ENCODE measurements around the gene CTDP1. TPM values are rescaled to one million over a fixed set of nuclear protein-coding genes. Genes with fewer than 3 reads are reported as not detected.

CTDP1 gene
- polyA plus RNA-seq, 1 experiment = 12.9 TPM

GRCh38 chr18:79634186-79634585 is 45.4 kb upstream of the CTDP1 start:
- TF ChIP-seq CTCF (IDR thresholded peaks at IDR 0.05; ENCODE audit: insufficient read depth, low read depth, low read length) = no peak
- no peak for DNase-seq (ENCODE audit: low read depth)
- ChIA-PET POLR2A (no interaction called here), CTCF (interaction anchor here (0.8 to 1.0 kb wide), 2 partner anchors 11 to 253 kb away, joined by 3 read pairs; no protein-coding TSS in a partner anchor)
- Histone ChIP-seq H3K27me3 (ENCODE audit: control insufficient read depth, insufficient read depth, low read length) (peaks cover 1% of the 10 kb centered on the region), H3K36me3 (ENCODE audit: control insufficient read depth, insufficient read depth, low read length) (no peaks in the 10 kb centered on the region), H3K4me3 (ENCODE audit: low read depth, low read length) (no peak overlapping the region)

- ChIA-PET POLR2A (no interaction called here), CTCF (interaction anchor here (0.8 to 1.0 kb wide), 2 partner anchors 10 to 254 kb away, joined by 3 read pairs; no protein-coding TSS in a partner anchor)
- DNase-seq (ENCODE audit: low read depth) = no peak
- Histone ChIP-seq H3K27me3 (ENCODE audit: control insufficient read depth, insufficient read depth, low read length) (peaks cover 1% of the 10 kb centered on the region), H3K4me3 (ENCODE audit: low read depth, low read length) (no peak overlapping the region), H3K36me3 (ENCODE audit: control insufficient read depth, insufficient read depth, low read length) (no peaks in the 10 kb centered on the region)
- TF ChIP-seq CTCF (IDR thresholded peaks at IDR 0.05; ENCODE audit: insufficient read depth, low read depth, low read length) = no peak
Measured at GRCh38 chr18:79634593-79635426, 44.8 kb upstream of the CTDP1 start.

GRCh38 chr18:79635427-79635726 is 44.2 kb upstream of the CTDP1 start:
- peaks cover 3% of the 10 kb centered on the region for H3K27me3 ChIP-seq (ENCODE audit: control insufficient read depth, insufficient read depth, low read length)
- no peak for DNase-seq (ENCODE audit: low read depth)
- POLR2A ChIA-PET = no interaction called here
- H3K4me3 ChIP-seq (ENCODE audit: low read depth, low read length) = no peak overlapping the region
- CTCF ChIA-PET = no interaction called here
- TF ChIP-seq CTCF (IDR thresholded peaks at IDR 0.05; ENCODE audit: insufficient read depth, low read depth, low read length) = no peak
- no peaks in the 10 kb centered on the region for H3K36me3 ChIP-seq (ENCODE audit: control insufficient read depth, insufficient read depth, low read length)

- Histone ChIP-seq H3K27me3 (ENCODE audit: control insufficient read depth, insufficient read depth, low read length) (peaks cover 3% of the 10 kb centered on the region), H3K4me3 (ENCODE audit: low read depth, low read length) (no peak overlapping the region), H3K36me3 (ENCODE audit: control insufficient read depth, insufficient read depth, low read length) (no peaks in the 10 kb centered on the region)
- ChIA-PET POLR2A (no interaction called here), CTCF (interaction anchor here (0.6 kb wide), 1 partner anchor 256 kb away, joined by 3 read pairs; no protein-coding TSS in a partner anchor)
- no peak for DNase-seq (ENCODE audit: low read depth)
- TF ChIP-seq CTCF (IDR thresholded peaks at IDR 0.05; ENCODE audit: insufficient read depth, low read depth, low read length) = no peak
Measured at GRCh38 chr18:79637181-79637920, 42.3 kb upstream of the CTDP1 start.
